PC-3 (cell line): Measurements from ENCODE around the gene SPPL2B. TPM values are rescaled to one million over a fixed set of nuclear protein-coding genes. Genes with fewer than 3 reads are reported as not detected.
"Not testable (repeated sequence)": the region's sequence is repeated elsewhere in the genome, so short reads cannot be mapped to it uniquely, and the experiment has no call there.

Source experiments
- ATAC-seq: fragments of 200-7000 bp; cut with Tn5 transposase; 2 replicates; pipeline ENCODE4 v1.9.1; 2020; ENCODE audit warnings: mild to moderate bottlenecking, moderate library complexity
- BruUV-seq: library from RNA; stranded (reverse); fragments of 400-500 nt; replicated peaks from 2 replicates; lab custom pipeline; 2021; lab: Mats Ljungman, UMichigan
- CTCF ChIA-PET: fragments of 300-600 bp; sonication (Branson Sonifier 250); formaldehyde crosslinking; loops from one replicate; lab custom pipeline; 2022; ENCODE audit warnings: antibody characterized with exemption; lab: Charles Lee
- POLR2A ChIA-PET: fragments of 300-600 bp; sonication (Branson Sonifier 250); formaldehyde crosslinking; loops from one replicate; lab custom pipeline; 2022; ENCODE audit warnings: antibody characterized with exemption; ENCODE audit not compliant: unreplicated experiment; lab: Charles Lee
- DNase-seq: peaks from one replicate; pipeline ENCODE4 v3.0.0-alpha.2; 2015
- H2AFZ ChIP-seq: fragments of 300-600 bp; sonication (generic); 2 replicates; pipeline ENCODE4 v1.6.0; 2016; ENCODE audit warnings: antibody characterized with exemption, low read length
- H3F3A ChIP-seq: fragments of 300-600 bp; sonication (generic); one replicate; pipeline ENCODE4 v1.6.0; 2017; ENCODE audit warnings: antibody characterized with exemption, low read length, control low read depth, mild to moderate bottlenecking; ENCODE audit not compliant: unreplicated experiment
- H3K27ac ChIP-seq: fragments of 300-600 bp; sonication (generic); 2 replicates; pipeline ENCODE4 v1.5.1; 2016; ENCODE audit warnings: mild to moderate bottlenecking, low read length
- H3K27me3 ChIP-seq: fragments of 300-600 bp; sonication (generic); 2 replicates; pipeline ENCODE4 v1.6.1; 2016; ENCODE audit warnings: low read length, mixed read lengths
- H3K36me3 ChIP-seq: fragments of 300-600 bp; sonication (generic); 2 replicates; pipeline ENCODE4 v1.6.1; 2016; ENCODE audit warnings: low read depth, mixed run types, low read length, mixed read lengths
- H3K4me1 ChIP-seq: fragments of 300-600 bp; sonication (generic); 2 replicates; pipeline ENCODE4 v1.5.1; 2016; ENCODE audit warnings: low read length; ENCODE audit not compliant: insufficient read depth
- H3K4me2 ChIP-seq: fragments of 300-600 bp; sonication (generic); 2 replicates; pipeline ENCODE4 v1.6.0; 2016; ENCODE audit warnings: low read length
- H3K4me3 ChIP-seq: fragments of 300-600 bp; sonication (generic); 2 replicates; pipeline ENCODE4 v1.5.1; 2016; ENCODE audit warnings: mild to moderate bottlenecking, low read length, mixed read lengths
- H3K79me2 ChIP-seq: fragments of 300-600 bp; sonication (generic); 2 replicates; pipeline ENCODE4 v1.6.1; 2017; ENCODE audit warnings: low read length, mixed read lengths
- H3K9ac ChIP-seq: fragments of 300-600 bp; sonication (generic); 2 replicates; pipeline ENCODE4 v1.6.0; 2016; ENCODE audit warnings: mild to moderate bottlenecking, low read length
- H3K9me2 ChIP-seq: fragments of 300-600 bp; sonication (generic); replicated peaks from 2 replicates; pipeline ENCODE4 v1.6.1; 2016; ENCODE audit warnings: mixed run types, low read length, mixed read lengths
- H3K9me3 ChIP-seq: fragments of 300-600 bp; sonication (generic); 2 replicates; pipeline ENCODE4 v1.6.1; 2016; ENCODE audit warnings: low read length, mixed read lengths
- H4K20me1 ChIP-seq: fragments of 300-600 bp; sonication (generic); 2 replicates; pipeline ENCODE4 v1.6.1; 2016; ENCODE audit warnings: low read length, mixed read lengths
- CTCF ChIP-seq: fragments of 300-600 bp; sonication (generic); conservative IDR thresholded peaks from 2 replicates; pipeline ENCODE4 v1.5.1; 2017; ENCODE audit warnings: antibody characterized with exemption, low read depth, mild to moderate bottlenecking, low read length
- EZH2 ChIP-seq: fragments of 300-600 bp; sonication (generic); IDR thresholded peaks from one replicate; pipeline ENCODE4 v1.6.1; 2017; ENCODE audit warnings: antibody characterized with exemption, mild to moderate bottlenecking, low read length; ENCODE audit not compliant: unreplicated experiment
- EZH2phosphoT487 ChIP-seq: fragments of 300-600 bp; sonication (generic); IDR thresholded peaks from 2 replicates; pipeline ENCODE4 v1.6.1; 2018; ENCODE audit warnings: mild to moderate bottlenecking, antibody characterized with exemption, low read length, borderline replicate concordance
- intact Hi-C: fragments of 100-400 bp; cut with micrococcal nuclease; formaldehyde crosslinking; loops from 2 replicates; pipeline ENCODE4 v1.9.0; 2023
- total RNA-seq: library from RNA; depleted of rRNA; stranded (reverse); fragments of >200 nt; gene quantifications from 2 replicates; pipeline ENCODE4 v1.2.3, GENCODE V29; 2014

Gene SPPL2B
- total RNA-seq, 1 experiment from 2014 or later: 28.6 TPM

DNA sequence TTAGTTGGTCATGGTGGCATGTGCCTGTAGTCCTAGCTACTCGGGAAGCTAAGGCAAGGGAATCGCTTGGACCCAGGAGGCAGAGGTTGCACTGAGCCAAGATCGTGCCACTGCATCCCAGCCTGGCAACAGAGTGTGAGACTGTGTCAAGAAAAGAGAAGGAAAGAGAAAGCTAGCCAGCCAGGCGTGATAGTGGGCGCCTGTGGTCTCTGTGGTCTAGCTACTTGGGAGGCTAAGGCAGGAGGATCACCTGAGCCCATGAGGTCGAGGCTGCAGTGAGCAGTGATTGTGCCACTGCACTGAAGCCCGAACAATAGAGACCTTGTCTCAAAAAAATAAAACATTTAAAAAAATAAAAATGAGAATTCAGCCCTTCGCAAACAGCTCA, 65.6 kb downstream of the SPPL2B start:
- no TSS peak for BruUV-seq
- ChIA-PET POLR2A (no interaction called here), CTCF (interaction anchor here (0.6 kb wide), 1 partner anchor 10 kb away, joined by 4 read pairs; no protein-coding TSS in a partner anchor)
- DNase-seq: no peak
- H3K79me2 ChIP-seq: no peaks in the 10 kb centered on the region
- TF ChIP-seq EZH2phosphoT487 (no peak), EZH2 (no peak), CTCF (no peak)
- H3K36me3 ChIP-seq: no peaks in the 10 kb centered on the region
- no peaks in the 10 kb centered on the region for H3K4me1 ChIP-seq
- no peak overlapping the region for H2AFZ ChIP-seq
- ATAC-seq: no peak
- no peaks in the 10 kb centered on the region for H3K27me3 ChIP-seq
- H3K4me2 ChIP-seq: no peak overlapping the region
- H3K27ac ChIP-seq: no peak overlapping the region
- H3K4me3 ChIP-seq: no peak overlapping the region
- H3K9me2 ChIP-seq: no peaks in the 10 kb centered on the region
- no peaks in the 10 kb centered on the region for H3K9me3 ChIP-seq
- H4K20me1 ChIP-seq: no peaks in the 10 kb centered on the region
- intact Hi-C loops: no loop called here
- H3F3A ChIP-seq: no peaks in the 10 kb centered on the region
- H3K9ac ChIP-seq: no peak overlapping the region

GRCh38 chr19:2394442-2395292, 66.2 kb downstream of the SPPL2B start:
- no peak overlapping the region for H3K4me3 ChIP-seq
- no peaks in the 10 kb centered on the region for H4K20me1 ChIP-seq
- no peaks in the 10 kb centered on the region for H3K27me3 ChIP-seq
- intact Hi-C loops: no loop called here
- ChIA-PET POLR2A (no interaction called here), CTCF (no interaction called here)
- no peak overlapping the region for H3K4me2 ChIP-seq
- H3F3A ChIP-seq: no peaks in the 10 kb centered on the region
- H3K4me1 ChIP-seq: no peaks in the 10 kb centered on the region
- no peak overlapping the region for H3K27ac ChIP-seq
- no TSS peak for BruUV-seq
- H3K9me3 ChIP-seq: no peaks in the 10 kb centered on the region
- no peaks in the 10 kb centered on the region for H3K79me2 ChIP-seq
- ATAC-seq (no peak), DNase-seq (no peak)
- TF ChIP-seq EZH2phosphoT487 (no peak), CTCF (no peak), EZH2 (no peak)
- H3K36me3 ChIP-seq: no peaks in the 10 kb centered on the region
- H2AFZ ChIP-seq: no peak overlapping the region
- no peak overlapping the region for H3K9ac ChIP-seq
- H3K9me2 ChIP-seq: no peaks in the 10 kb centered on the region

- not testable (repeated sequence) for DNase-seq
Observed at GRCh38 chr19:2395293-2395829, 66.9 kb downstream of the SPPL2B start.

DNA sequence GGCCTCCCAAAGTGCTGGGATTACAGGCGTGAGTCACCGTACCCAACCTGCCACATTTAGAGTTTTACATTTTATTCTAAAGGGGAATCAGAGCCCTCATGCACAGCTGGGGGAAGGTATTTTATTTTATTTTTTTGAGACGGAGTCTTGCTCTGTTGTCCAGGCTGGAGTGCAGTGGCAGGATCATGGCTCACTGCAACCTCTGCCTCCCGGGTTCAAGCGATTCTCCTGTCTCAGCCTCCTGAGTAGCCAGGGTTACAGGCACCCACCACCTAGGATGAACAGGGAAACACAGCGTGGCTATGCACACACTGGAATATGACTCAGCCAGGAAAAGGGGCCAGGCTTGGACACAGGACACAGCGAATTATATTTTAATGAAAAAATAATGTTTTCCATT, 68.7 kb downstream of the SPPL2B start:
- H3F3A ChIP-seq, CTCF ChIA-PET, H3K9me3 ChIP-seq, ATAC-seq, H3K9me2 ChIP-seq, H3K4me1 ChIP-seq, H4K20me1 ChIP-seq, H3K9ac ChIP-seq, H3K27me3 ChIP-seq, DNase-seq, H3K4me2 ChIP-seq, H2AFZ ChIP-seq, H3K36me3 ChIP-seq, POLR2A ChIA-PET, BruUV-seq, H3K27ac ChIP-seq, H3K4me3 ChIP-seq, H3K79me2 ChIP-seq, intact Hi-C loops: not testable (repeated sequence)

More at GRCh38 chr19:2395293-2395829, 66.9 kb downstream of the SPPL2B start:
- H4K20me1 ChIP-seq, BruUV-seq, H2AFZ ChIP-seq, H3K9me2 ChIP-seq, H3F3A ChIP-seq, H3K36me3 ChIP-seq, H3K4me1 ChIP-seq, H3K4me2 ChIP-seq, H3K27me3 ChIP-seq, intact Hi-C loops, H3K79me2 ChIP-seq, POLR2A ChIA-PET, H3K9me3 ChIP-seq, H3K27ac ChIP-seq, H3K4me3 ChIP-seq, H3K9ac ChIP-seq: not testable (repeated sequence)
- peak; percentile 38 for ATAC-seq
- CTCF ChIA-PET: interaction anchor here (0.6 kb wide), 1 partner anchor 354 kb away, joined by 3 read pairs; no protein-coding TSS in a partner anchor
